AG09319 (cell line): ENCODE results near the gene SLX9.

ENCODE experiments used
- DNase-seq: peaks from one replicate; pipeline ENCODE4 v3.0.0-alpha.2; 2010; ENCODE audit warnings: low read depth; ENCODE audit errors: extremely low read depth
- TF ChIP-seq, protein P1 (sequence below): IDR thresholded peaks from 2 replicates; pipeline ENCODE4 v1.5.1; 2011; ENCODE audit warnings: low read depth, mild to moderate bottlenecking, inconsistent platforms, low read length, moderate library complexity

Gene SLX9

GRCh38 chr21:44893948-44894656, 45.7 kb upstream of the SLX9 start:
- TF ChIP-seq, protein P1, sequence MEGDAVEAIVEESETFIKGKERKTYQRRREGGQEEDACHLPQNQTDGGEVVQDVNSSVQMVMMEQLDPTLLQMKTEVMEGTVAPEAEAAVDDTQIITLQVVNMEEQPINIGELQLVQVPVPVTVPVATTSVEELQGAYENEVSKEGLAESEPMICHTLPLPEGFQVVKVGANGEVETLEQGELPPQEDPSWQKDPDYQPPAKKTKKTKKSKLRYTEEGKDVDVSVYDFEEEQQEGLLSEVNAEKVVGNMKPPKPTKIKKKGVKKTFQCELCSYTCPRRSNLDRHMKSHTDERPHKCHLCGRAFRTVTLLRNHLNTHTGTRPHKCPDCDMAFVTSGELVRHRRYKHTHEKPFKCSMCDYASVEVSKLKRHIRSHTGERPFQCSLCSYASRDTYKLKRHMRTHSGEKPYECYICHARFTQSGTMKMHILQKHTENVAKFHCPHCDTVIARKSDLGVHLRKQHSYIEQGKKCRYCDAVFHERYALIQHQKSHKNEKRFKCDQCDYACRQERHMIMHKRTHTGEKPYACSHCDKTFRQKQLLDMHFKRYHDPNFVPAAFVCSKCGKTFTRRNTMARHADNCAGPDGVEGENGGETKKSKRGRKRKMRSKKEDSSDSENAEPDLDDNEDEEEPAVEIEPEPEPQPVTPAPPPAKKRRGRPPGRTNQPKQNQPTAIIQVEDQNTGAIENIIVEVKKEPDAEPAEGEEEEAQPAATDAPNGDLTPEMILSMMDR, result no peak
- DNase-seq, result no peak

GRCh38 chr21:44894687-44895302, 45.0 kb upstream of the SLX9 start:
- TF ChIP-seq, protein P1, result no peak
- no peak for DNase-seq

- TF ChIP-seq, protein P1, result no peak
- no peak for DNase-seq
These were observed 44.0 kb upstream of the SLX9 start for GRCh38 chr21:44895859-44896258.

DNA sequence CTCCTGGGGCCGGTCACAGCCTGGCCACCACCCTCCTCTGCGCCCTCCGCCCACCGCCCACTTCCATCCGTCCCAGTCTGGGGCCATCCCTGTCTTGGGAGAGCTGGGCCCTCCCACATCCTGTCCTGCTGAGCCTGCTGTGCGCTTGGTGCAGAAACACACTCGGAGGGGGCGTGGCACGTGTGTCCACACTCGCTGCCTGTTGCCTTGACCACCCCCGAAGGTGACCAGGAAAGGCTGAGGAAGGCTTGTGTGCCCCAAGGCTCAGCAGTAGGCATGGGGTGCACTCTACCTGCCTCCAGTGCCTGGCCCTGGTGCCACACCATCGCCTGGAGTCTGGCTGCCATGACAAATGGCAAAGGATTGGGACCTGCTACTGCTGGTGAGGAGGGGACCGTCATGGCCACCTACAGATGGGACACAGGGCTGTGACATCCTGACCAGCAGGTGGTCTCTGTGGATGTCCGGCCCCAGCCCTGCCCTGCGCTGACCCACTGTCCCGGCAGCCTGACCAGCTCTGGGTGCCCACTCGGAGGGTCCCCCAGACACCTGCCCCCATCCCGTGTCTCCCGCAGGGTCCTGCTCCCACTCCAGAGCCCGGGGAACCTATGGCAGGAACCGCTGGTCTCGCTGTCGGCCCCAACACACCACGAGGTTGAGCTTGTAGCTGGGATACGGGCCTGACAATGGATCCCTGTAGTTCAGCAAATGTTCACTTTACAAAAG, 43.1 kb upstream of the SLX9 start:
- no peak for DNase-seq
- TF ChIP-seq, protein P1, result no peak

DNA sequence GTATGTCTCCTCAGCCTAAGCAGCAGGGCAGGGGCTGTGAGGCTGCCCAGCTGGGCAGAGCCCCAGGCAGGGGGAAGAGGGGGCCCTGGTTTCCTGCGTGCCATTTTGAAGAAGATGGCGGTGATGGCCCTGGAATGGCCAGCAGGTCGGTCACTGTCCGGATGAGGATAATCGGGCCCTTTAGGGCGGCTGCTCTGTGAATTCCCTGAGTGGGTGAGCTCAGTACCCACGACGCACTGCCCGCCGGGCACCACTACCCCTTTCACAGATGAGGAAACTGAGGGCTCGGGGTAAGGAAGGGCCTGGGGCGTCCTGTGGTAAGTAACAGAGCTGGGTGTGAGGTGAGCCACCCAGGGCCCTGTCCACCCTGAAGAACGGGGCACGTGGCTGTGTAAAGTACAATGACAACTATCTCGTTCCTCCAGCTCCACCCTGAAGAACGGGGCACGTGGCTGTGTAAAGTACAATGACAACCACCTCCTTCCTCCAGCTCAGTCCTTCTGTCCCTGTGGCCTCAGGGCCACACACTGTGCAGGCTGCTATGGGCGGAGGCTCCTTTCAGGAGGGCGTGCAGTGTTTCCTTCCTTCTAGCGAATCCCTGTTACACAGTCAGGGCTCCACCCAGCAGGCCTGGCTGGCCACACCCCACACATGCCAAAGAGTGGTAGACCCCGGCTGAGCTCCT, 42.4 kb upstream of the SLX9 start:
- TF ChIP-seq, protein P1, result no peak
- no peak for DNase-seq

DNA sequence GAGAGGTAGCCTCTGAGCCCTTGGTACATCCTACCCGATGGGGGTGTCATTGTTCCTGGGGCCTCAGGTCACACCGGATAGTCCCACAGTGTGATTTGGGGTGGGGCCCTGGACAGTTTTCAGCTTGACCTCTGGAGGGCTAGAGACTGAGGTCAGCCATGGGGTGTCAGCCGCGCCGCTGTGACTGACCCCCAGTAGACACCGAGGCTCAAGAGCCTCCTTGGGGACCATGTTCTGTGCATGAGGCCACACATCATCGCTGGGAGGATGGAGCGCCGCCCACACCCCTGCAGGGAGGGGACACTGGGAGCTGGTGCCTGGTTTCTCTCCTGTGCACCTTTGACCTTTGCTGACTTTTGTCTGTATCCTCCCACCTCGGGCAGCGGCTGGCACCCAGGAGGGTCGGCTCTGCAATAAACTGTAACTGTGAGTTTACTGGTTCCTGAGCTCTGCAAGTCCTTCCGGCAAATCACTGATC, 41.8 kb upstream of the SLX9 start:
- no peak for DNase-seq
- TF ChIP-seq, protein P1, result no peak
